ENCODE results near the gene CDC42EP2.

DNA sequence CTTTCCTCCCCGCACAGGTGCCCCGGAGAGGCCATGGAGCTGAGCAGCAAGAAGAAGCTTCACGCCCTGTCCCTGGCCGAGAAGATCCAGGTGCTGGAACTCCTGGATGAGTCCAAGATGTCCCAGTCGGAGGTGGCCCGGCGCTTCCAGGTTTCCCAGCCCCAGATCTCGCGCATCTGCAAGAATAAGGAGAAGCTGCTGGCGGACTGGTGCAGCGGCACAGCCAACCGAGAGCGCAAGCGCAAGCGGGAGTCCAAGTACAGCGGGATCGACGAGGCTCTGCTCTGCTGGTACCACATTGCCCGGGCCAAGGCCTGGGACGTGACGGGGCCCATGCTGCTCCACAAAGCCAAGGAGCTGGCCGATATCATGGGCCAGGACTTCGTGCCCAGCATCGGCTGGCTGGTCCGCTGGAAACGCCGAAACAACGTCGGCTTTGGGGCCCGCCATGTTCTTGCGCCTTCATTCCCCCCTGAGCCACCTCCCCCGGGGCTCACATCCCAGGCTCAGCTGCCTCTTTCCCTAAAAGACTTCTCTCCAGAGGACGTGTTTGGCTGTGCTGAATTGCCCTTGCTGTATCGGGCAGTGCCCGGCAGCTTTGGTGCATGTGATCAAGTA, 41.2 kb downstream of the CDC42EP2 start:
- TF ChIP-seq POLR2A (IDR thresholded peaks at IDR 0.05) (no peak), EP300 (IDR thresholded peaks at IDR 0.05) (no peak)
- TF ChIP-seq, protein P1, sequence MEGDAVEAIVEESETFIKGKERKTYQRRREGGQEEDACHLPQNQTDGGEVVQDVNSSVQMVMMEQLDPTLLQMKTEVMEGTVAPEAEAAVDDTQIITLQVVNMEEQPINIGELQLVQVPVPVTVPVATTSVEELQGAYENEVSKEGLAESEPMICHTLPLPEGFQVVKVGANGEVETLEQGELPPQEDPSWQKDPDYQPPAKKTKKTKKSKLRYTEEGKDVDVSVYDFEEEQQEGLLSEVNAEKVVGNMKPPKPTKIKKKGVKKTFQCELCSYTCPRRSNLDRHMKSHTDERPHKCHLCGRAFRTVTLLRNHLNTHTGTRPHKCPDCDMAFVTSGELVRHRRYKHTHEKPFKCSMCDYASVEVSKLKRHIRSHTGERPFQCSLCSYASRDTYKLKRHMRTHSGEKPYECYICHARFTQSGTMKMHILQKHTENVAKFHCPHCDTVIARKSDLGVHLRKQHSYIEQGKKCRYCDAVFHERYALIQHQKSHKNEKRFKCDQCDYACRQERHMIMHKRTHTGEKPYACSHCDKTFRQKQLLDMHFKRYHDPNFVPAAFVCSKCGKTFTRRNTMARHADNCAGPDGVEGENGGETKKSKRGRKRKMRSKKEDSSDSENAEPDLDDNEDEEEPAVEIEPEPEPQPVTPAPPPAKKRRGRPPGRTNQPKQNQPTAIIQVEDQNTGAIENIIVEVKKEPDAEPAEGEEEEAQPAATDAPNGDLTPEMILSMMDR (IDR thresholded peaks at IDR 0.05) = no peak
